DND-41 (cell line): Measurements from ENCODE around the gene IFNL1.

Experiments
- CTCF ChIP-seq: IDR thresholded peaks from 2 replicates; pipeline ENCODE4 v1.5.1; 2012; ENCODE audit warnings: borderline replicate concordance, low read length, moderate library complexity, mild to moderate bottlenecking; ENCODE audit not compliant: poor library complexity, severe bottlenecking; ENCODE audit errors: extremely low read depth
- EZH2 ChIP-seq: IDR thresholded peaks from 3 replicates; pipeline ENCODE4 v1.6.1; 2012; ENCODE audit warnings: borderline replicate concordance, low read depth, mild to moderate bottlenecking, moderate library complexity, low read length, inconsistent platforms; ENCODE audit not compliant: severe bottlenecking

DNA sequence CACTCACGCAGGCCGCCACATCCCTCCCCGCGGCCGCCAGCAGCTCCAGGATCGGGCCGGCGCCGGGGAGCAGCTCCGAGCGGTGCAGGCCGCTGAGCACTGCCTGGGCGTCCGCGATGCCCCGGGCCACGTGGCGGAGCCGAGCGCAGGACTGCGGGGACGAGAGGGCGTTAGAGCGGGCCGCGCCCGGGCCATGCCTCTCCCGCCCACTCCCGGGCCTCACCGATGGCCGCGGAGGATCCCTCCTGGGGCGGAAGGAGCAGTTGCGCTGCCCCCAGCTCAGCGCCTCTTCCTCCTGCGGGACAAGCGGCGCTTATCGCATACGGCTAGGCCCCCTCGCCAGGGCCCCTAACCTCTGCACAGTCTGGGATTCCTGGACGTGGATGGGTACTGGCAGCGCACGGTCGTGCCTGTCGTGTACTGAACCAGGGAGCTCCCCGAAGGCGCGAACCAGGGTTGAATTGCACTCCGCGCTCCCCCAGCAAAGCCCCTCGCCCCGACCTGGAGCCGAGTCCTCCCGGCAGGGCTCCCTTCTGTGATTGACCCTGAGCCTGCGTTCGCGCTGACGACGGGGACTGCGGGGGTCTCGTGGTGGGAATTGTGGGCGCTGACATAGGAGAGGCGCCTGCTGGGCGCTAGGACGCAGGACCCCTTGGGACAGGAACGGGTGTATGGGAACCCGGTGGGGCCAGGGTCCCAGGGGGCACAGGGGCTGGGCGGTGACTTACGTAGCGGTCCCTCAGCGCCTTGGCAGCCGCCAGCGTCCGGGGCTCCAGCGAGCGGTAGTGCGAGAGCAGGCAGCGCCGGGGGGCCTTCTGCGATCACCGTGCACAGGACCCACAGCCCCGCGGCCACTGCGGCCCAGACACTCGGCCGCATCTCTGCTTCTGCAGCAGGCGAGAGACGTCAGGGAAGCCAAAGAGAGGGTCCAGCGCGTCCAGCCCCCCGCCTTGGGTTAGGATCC is 48.2 kb upstream of the IFNL1 start:
- TF ChIP-seq CTCF (no peak), EZH2 (no peak)
